Activated CD4-positive, alpha-beta T cell treated with anti-CD3 and anti-CD28 coated beads for 4 hours (primary cell): ENCODE measurements around the gene SCN3A.

Experiments
- DNase-seq, 2 donors: peaks; one replicate each; pipeline ENCODE4 v3.0.0-alpha.2; 2020

Gene SCN3A

DNA sequence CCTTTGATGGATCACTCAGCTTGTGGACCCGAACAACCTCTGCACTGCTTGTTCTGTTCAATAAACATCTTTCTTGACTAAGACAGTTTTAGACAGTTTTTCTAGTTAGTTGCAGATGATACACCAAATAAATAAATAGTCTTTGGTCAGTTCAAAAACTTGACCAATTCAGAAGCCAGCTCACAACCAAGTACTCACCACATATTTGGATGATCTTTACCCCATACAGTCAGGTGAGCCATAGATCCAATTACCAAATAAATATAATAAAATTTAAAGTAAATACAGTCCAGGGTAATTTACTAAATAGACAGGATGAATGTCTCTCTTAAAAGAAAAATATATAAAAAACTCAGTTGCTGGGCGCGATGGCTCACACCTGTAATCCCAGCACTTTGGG, 18.2 kb downstream of the SCN3A start:
- DNase-seq: no peak

DNA sequence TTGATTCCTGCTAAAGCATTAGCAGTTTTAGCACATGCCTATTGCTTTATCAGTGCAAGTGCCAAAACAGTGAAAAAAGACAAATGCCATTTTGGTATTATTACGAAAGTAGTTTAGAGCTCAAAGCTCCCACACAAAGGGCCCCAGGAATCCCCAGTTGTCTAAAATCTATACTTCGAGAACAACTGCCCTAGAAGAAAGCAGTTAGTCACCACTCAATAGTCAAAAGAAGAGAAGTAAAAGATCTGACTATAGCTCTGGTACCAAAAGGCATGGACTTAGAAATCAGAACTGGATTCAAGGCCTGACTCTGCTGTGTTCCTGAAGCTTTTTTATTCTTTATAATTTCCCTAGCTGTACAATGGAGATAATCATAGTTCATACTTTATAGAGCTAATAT, 21.8 kb downstream of the SCN3A start:
- no peak for DNase-seq

DNA sequence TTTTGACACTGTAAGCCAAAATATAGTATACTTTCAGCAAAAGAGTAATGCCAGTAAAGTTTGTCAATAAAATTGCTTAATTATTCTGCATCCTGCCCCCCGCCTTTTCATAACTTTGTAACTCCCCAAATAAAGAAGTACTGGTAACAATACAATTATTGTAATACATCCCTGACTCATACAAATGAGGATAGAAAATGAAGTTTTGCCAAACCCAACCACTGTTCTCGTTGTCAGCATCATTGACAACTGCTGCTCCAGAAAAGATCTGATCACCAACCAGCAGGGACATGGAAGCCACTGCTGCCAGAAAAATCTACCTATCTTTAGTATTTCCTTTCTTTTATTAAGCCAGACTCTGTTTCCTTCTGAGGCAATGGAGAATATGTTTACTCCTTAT, 27.1 kb downstream of the SCN3A start:
- DNase-seq: no peak

DNA sequence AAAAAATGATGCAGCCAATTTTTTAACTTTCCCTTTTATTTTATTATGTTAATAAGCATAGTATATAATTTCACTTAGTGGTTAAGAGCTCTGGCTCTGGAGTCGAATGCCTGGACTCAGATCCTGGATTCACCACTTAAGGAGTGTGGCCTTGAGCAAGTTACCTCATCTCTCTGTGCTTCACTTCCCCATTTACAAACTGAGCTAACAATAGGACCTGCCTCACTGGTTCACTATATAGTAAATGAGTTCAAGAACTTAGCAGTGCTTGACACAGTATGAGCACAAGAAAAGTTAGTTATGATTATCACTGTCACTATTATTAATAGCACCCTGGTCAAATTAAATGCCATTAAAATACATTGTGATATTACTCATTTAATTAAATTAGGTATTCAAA, 30.6 kb downstream of the SCN3A start:
- DNase-seq: no peak

DNA sequence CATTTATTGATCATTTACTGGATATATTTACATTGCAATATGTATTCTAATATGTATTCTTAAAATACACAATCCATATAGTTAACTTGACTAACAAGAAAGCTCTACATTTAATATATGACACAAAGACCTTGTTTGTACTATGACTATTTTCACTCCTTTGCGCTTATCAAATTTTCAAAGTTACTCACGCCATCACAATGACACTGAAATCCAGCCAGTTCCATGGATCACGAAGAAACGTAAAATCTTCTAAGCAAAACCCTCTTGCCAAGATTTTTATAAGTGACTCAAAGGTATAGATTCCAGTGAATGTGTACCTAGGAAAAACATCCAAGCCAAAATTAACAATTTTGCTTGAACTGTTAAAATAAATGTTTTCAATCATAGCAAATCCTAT, 39.6 kb downstream of the SCN3A start:
- DNase-seq: no peak

DNA sequence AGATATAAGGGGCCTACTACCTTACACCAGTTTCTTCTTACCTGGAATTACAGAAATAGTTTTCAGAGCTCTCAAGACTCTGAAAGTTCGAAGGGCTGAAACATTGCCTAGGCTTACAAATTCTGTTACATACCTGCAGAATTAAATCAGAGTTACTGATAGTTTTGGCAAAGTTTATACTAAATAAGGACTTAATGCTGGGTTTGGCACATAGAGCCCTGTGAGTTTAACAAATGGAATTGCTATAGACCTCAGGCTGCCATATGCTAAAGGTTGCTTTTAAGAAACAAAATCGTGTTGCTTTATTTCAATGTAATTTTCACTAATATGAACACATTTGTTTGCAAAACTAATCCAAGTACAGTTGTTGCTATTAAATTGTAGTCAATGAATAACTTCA, 40.1 kb downstream of the SCN3A start:
- DNase-seq: no peak

DNA sequence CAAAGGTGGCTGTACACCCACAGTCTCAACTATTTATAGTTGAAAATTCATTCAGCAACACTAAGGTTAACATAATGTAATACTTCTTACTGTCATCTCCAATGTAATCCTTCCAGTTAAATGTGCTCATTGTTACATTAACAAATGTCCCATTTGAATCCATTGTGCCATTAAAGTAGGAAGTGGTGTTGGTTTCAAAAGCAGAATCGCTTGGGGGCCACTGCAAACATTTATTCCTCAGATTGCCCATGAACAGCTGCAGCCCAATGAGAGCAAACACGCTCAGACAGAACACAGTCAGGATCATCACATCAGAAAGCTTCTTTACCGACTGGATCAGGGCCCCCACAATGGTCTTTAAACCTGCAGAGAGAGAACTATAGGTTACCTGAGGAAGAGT, 41.4 kb downstream of the SCN3A start:
- DNase-seq: no peak

DNA sequence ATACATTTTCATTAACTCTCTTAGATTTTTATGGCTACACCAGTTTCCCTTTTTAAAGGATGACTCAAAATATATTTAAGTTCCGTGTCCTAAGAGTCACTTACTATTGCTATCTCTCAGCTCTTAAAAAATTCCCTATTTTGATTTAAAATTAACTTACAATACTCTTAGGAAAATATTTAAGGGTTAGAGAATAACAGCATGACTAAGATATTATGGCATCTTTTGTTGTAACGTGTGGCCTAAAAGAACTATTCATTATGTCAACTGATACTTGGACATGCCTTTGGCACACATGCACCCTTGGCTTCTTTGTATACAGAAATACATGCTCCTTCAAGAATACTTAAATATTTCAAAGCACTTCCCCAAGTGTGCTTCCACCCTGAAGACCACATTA, 42.3 kb downstream of the SCN3A start:
- no peak for DNase-seq

DNA sequence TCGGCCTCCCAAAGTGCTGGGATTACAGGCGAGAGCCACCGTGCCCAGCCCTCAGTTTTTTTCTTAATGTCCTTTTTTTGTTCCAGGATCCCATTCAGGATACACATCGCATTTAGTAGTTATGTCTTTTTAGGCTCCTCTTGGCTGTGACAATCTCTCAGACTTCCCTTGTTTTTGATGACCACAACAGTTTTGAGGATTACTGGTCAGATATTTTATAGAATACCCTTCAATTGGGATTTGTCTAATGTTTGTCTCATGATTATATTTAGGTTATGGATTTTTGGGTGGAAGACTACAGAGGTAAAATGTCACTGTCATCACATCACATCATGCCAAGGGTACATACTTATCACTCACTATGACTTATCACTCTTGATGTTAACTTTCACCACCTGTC, 46.7 kb downstream of the SCN3A start:
- no peak for DNase-seq

DNA sequence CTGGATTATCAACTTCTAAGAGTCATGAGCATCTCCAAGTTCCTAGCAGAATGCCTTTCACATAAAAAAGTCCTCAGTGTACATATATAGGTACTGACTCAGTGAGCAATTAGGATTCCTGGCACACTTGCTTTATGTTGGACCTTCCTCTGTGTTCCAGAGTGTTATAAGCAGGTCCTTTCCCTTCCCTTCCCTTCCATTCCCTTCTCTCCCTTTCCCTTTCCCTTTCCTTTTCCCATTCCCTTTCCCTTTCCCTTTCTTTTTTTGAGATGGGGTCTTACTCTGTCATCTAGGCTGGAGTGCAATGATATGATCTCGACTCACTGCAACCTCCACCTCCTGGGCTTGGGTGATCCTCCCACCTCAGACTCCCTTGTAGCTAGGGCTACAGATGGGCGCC, 48.7 kb downstream of the SCN3A start:
- no peak for DNase-seq

DNA sequence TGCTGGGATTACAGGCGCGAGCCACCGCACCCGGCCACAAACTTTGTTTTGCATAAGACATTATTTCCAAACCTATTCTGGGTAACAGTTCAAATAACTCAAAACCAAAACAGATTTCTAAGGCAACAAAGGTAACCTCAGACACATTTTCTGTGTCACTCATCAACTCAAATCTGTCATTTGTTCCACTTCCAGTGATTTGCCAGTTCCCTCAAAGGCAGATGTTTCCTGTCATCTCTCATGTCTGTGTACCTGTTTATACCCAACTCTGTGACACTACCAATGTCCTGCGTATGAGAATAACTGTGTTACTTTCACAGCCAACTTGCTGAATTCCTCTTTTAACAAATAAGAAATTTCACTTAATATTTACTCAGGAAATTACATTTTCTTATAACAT, 54.4 kb downstream of the SCN3A start:
- DNase-seq: no peak

DNA sequence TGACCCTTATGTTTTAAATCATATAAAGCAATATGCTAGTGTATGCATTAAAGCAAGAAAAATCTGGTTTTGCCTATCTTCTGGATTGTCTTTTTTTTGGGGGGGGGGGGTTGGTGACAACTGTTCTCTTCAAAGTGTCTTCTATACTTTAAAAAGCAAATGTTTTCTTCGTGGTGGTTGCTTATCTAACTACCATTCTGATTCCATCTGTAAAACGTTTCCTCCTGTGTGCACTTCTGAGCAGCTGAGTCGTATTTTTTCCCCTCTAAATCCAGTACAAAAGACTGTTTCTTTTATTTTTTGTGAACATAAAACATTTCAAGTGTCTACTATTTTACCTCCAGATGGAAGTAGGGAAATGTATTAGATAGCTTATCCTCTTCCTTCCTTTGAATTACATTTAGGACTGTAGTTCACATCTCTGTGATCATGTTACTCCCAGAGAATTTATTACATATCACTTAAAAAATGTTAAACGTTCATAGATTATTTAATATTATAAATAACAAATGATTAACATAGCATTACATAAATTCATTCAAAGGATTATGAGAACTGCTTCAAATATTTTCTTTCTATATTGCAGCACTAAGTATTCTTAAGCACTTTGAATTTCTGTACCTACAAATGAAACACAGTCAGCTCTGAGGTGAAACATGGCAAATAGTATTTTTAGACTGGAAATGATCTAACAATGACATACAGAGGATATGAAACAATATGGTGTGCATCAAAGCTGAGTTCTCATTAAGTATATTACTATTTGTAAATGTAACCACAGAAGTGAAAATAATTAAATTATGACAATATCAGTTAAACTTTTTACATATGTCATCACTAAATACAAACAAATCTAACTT, 56.4 kb downstream of the SCN3A start:
- DNase-seq: no peak

DNA sequence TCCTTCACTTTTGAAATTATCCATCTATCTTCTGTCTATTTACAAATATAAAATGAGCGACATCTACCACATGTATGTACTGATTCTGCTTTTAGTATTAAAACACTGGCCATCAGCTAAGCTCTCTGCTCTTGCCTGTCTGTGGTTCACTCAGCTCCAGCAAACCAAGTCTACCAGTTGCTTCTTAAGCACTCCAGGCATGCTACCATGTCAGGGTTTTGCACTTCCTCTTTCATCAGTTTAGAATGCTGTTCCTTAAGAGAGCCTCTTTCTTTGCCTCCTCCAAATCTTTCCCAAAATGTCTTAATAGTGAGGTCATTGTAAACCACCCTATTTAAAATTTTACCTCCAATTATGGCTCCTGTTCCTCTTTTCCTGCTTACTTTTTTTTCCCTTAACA, 59.5 kb downstream of the SCN3A start:
- DNase-seq: no peak

DNA sequence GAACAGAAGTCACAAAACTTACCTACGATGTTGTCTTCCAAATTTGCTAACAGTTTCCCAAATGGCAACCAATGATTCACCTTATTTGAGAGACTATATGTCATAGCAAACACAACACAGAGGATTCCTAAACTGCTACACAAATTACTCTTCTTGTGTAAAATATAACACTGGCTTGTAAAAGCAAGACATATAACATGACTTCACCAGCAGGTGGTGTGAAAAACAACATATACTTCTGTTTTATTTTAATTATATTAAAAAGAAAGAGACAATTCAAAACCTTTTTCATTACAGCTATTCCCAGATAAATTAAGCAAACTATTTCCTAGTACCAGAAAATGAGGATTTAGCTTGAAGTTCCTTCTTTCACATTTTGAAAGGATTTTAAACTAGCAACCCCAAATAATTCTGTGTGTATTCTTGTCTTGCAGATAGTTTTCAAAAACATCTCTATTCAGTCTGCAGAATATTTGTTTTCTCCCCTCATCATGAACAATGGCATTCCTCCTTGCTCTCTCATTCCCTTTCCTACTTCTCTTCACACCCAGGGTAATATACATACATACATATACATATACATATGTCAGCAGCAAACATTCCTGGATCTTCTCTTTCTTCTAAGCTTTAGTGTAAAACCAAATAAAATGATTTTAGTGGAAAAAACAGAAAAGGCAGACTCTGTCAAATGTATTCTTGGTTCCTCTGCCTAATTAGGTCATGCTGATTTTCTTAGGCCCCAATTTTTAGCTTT, 62.1 kb downstream of the SCN3A start:
- DNase-seq: no peak

DNA sequence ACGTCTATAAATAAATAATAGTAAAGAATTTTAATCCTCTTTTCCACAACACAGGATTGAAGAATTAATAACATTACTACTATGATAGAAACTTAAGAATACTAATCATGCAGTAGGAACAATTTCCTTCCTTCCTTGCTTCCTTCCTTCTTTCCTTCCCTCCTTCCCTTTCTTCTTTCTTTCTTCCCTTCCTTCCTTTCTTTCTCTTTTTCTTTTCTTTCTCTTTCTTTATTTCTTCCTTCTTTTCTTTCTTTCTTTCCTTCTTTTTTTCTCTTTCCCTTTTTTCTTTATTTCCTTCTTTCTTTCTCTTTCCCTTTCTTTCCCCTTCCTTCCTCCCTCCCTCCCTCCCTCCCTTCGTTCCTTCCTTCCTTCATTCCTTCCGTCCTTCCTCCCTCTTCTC, 77.6 kb downstream of the SCN3A start:
- DNase-seq: no peak

DNA sequence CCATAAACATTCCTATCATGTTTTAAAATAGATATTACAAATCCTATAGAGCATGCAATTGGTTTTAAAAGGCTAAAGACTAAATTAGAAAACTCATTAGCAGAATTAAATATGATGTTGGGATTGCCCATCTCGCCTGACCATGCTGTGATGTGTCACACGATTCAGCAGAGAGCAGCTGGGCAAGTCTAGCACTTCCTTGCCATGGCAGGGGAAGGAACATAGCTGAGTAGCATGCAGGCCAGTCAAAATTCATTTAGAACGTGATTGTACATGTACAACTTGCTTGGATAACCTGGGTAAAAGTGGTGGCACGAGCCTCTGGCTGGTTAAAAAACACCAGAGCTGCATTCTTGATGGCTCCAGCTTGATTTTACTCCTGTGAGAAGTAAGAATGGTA, 81.3 kb downstream of the SCN3A start:
- no peak for DNase-seq

DNA sequence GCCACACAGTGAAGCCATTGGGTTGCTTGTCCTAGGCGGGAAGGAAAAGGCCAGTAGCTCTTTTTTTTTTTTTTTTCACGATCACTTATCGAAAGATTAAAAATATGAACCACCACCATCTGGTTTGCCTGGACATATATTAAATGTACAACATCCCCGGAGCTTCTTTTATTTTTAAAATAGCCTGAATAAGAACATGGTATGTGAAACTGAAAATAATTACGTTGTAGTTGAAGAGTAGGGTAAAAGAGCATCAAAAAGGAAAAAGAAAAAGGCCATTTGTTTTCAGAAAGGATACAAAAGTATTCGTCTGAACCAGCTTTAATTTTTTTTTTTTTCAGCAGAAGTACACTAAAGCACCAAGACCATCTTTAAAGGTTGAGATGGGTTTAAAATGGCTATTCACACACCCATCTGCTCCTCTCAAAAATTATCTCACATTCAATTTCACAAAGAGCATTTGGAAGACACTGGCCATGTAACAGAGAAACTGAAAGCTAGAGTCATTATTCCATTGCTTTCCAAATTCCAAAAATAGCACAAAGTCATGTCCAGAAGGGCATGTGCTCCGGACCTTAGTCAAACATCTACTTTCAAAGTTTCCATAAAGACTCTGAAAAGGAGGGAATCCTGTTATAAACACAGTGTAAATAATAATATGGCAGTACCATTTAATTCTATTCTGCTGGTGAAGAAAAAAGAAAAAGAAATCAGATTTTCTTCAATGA, 82.9 kb downstream of the SCN3A start:
- DNase-seq: no peak

DNA sequence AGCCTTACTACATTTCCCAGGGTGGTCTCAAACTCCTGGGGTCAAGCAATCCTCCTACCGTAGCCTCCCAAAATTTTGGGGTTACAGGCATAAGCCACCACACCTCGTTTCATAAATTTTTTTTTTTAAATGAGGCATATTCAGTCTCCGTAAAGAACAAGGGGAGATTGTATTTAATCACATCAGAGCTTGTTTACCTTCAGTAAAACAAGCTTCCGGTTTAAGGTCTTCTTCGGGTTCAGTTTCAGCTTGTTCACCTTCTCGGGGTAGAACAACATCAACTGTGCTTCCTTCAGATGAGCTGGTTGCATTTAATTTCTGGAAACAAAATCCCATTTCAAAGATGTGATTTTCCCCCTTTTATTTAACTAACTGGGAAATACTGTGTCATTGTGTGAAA, 88.6 kb downstream of the SCN3A start:
- no peak for DNase-seq

DNA sequence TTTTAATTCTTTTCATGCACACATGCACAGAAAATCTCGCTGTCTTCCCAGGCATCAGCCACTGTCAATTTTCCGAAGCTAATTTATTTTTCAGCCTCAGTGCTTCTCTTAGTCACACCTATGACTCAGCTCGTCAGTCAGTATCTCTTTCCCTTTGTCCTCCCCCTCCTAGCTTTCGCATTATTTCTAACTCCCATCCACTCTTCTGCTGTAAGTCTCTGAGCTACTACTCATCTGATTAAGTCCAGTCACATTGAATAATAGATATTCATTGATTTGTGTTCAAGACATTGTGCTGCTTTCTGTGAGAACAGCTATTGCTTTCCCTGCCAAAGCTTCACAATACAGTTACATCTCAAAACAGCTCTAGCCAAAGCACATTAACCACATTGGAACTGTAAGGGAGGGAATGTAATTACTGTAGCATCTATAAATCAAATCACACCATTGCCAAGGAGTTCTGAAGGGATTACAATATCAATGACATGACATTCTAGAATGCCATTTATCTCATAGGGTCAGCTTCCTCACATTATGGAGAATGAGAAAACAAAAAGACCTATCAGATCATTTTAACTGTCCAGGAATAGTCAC, 89.4 kb downstream of the SCN3A start:
- DNase-seq: no peak

DNA sequence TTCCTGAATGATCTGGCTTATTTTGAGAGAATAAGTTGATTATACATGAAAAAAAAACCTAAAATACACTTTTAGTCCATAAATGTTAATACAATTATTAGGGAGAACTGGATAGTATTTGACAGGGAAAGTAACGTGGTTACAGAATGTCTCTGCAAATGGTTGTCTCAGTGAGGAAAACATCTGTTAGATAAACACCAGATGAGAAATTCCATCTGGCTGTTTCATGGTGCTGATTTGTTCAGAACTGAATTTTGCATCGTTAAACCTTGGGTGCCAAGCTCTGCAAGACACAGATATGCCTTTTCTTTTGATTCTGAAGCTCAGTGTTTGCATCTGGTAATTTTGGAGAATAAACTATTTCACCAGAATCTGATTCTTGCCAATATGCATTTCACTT, 90.4 kb downstream of the SCN3A start:
- DNase-seq: no peak

DNA sequence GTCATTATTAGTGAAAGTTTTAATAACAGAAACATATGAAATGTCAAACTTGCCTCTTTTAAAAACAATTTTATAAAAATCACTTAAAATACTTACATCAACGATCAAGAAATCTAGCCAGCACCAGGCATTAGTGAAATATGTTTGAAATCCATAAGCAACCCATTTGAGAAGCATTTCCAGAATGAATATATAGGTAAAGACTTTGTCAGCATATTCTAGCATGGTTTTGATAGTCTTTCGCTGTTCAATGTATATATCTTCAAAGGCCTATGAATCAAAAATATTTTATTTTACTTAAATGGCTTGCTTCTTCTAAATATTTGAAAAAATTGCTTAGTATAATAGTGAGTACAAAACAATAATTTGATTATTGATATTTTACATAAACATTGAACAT, 91.1 kb downstream of the SCN3A start:
- no peak for DNase-seq

DNA sequence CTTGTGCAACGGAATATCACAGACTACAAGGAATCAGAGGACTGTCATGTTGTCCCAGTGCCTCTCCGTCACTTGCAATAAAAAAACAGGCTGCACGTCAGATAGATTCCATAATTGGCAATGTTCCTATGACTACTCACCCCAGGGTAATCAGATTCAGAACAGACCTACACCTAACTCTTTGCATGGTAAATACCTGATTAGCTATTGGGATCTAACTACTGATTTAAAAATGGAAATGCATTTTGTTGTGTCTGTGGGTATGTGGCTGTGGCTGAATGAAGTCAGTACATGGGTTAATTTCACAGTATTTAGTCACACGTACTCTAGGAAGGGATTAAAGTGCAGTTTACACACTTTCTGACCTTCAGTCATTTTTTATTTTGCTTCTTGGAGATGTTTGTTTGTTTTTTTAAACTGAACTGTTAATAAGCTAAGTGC, 91.7 kb downstream of the SCN3A start:
- no peak for DNase-seq

DNA sequence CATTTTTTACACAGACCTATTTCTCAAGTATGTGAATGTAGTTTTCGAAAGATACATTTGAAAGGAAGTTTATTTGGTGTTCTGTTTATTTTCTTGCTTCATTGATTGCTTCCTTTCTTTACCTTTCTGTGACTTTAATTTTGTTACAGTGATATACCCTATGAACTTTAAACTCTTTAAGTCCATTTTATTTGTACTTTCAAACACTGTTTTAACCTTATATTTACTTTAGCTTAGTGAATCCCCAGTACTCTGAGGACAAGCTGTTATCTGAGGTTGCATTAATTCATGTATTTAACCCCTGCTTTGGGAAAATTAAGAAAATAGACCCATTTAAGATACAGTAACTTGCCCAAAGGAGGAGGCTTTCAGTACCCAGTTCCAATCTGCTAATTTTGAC, 93.5 kb downstream of the SCN3A start:
- no peak for DNase-seq
